ENCODE measurements around the gene C11orf97.

DNA sequence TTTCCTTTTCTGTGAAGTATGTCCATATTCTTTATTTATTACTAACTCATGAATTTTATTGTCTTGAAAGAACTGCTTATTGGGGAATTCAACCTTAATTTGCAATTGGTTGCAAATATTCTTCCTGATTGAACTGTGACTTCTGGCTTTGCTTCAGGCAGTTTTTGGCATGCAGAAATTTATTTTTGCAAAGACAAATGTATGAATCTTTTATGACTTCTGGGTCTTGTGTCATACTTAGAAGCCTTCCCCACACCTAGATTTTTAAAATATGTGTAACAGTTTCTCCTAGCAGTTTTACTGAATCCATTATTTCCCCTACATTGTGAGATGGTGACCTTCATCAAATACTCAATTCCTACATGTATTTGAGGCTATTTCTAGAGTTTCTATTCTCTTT, 30.9 kb upstream of the C11orf97 start:
- TF ChIP-seq, protein P1, sequence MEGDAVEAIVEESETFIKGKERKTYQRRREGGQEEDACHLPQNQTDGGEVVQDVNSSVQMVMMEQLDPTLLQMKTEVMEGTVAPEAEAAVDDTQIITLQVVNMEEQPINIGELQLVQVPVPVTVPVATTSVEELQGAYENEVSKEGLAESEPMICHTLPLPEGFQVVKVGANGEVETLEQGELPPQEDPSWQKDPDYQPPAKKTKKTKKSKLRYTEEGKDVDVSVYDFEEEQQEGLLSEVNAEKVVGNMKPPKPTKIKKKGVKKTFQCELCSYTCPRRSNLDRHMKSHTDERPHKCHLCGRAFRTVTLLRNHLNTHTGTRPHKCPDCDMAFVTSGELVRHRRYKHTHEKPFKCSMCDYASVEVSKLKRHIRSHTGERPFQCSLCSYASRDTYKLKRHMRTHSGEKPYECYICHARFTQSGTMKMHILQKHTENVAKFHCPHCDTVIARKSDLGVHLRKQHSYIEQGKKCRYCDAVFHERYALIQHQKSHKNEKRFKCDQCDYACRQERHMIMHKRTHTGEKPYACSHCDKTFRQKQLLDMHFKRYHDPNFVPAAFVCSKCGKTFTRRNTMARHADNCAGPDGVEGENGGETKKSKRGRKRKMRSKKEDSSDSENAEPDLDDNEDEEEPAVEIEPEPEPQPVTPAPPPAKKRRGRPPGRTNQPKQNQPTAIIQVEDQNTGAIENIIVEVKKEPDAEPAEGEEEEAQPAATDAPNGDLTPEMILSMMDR (IDR thresholded peaks at IDR 0.05): no peak
- TF ChIP-seq POLR2A (IDR thresholded peaks at IDR 0.05): no peak

Data from body of pancreas (tissue), 4 donors.